ENCODE measurements around the gene MAGI2.

- TF ChIP-seq RAD21 (IDR thresholded peaks at IDR 0.05; ENCODE audit: low read depth) = no peak
- no peak for TF ChIP-seq POLR2AphosphoS5 (IDR thresholded peaks at IDR 0.05; ENCODE audit: low read depth, low read length)
- TF ChIP-seq POLR2A (IDR thresholded peaks at IDR 0.05; ENCODE audit: borderline replicate concordance, extremely low read depth, insufficient read depth, insufficient read length) = no peak
- TF ChIP-seq, protein P1, sequence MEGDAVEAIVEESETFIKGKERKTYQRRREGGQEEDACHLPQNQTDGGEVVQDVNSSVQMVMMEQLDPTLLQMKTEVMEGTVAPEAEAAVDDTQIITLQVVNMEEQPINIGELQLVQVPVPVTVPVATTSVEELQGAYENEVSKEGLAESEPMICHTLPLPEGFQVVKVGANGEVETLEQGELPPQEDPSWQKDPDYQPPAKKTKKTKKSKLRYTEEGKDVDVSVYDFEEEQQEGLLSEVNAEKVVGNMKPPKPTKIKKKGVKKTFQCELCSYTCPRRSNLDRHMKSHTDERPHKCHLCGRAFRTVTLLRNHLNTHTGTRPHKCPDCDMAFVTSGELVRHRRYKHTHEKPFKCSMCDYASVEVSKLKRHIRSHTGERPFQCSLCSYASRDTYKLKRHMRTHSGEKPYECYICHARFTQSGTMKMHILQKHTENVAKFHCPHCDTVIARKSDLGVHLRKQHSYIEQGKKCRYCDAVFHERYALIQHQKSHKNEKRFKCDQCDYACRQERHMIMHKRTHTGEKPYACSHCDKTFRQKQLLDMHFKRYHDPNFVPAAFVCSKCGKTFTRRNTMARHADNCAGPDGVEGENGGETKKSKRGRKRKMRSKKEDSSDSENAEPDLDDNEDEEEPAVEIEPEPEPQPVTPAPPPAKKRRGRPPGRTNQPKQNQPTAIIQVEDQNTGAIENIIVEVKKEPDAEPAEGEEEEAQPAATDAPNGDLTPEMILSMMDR (IDR thresholded peaks at IDR 0.05 in 2 of 3, conservative IDR thresholded peaks at IDR 0.05 in 1 of 3; ENCODE audit: borderline replicate concordance in 1 of 3, insufficient read depth in 1 of 3, low read depth in 2 of 3, low read length in 2 of 3) = no peak
- TF ChIP-seq, protein P2, sequence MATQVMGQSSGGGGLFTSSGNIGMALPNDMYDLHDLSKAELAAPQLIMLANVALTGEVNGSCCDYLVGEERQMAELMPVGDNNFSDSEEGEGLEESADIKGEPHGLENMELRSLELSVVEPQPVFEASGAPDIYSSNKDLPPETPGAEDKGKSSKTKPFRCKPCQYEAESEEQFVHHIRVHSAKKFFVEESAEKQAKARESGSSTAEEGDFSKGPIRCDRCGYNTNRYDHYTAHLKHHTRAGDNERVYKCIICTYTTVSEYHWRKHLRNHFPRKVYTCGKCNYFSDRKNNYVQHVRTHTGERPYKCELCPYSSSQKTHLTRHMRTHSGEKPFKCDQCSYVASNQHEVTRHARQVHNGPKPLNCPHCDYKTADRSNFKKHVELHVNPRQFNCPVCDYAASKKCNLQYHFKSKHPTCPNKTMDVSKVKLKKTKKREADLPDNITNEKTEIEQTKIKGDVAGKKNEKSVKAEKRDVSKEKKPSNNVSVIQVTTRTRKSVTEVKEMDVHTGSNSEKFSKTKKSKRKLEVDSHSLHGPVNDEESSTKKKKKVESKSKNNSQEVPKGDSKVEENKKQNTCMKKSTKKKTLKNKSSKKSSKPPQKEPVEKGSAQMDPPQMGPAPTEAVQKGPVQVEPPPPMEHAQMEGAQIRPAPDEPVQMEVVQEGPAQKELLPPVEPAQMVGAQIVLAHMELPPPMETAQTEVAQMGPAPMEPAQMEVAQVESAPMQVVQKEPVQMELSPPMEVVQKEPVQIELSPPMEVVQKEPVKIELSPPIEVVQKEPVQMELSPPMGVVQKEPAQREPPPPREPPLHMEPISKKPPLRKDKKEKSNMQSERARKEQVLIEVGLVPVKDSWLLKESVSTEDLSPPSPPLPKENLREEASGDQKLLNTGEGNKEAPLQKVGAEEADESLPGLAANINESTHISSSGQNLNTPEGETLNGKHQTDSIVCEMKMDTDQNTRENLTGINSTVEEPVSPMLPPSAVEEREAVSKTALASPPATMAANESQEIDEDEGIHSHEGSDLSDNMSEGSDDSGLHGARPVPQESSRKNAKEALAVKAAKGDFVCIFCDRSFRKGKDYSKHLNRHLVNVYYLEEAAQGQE (IDR thresholded peaks at IDR 0.05; ENCODE audit: low read depth) = no peak
- TF ChIP-seq YY1 (IDR thresholded peaks at IDR 0.05; ENCODE audit: extremely low read depth, insufficient replicate concordance, low read depth, low read length) = no peak
- no peak for TF ChIP-seq EZH2phosphoT487 (IDR thresholded peaks at IDR 0.05; ENCODE audit: borderline replicate concordance)
These were observed 148.8 kb downstream of the MAGI2 start for GRCh38 chr7:79304711-79305110.
